Measurements from ENCODE around the gene HSPA9. TPM values are rescaled to one million over a fixed set of nuclear protein-coding genes. Genes with fewer than 3 reads are reported as not detected.

The HSPA9 gene
- total and polyA plus RNA-seq, 2 of the 8 experiments (the other 6 are each of a cell fraction or from before 2014, with no cell fraction given) = 191 to 395 TPM

DNA sequence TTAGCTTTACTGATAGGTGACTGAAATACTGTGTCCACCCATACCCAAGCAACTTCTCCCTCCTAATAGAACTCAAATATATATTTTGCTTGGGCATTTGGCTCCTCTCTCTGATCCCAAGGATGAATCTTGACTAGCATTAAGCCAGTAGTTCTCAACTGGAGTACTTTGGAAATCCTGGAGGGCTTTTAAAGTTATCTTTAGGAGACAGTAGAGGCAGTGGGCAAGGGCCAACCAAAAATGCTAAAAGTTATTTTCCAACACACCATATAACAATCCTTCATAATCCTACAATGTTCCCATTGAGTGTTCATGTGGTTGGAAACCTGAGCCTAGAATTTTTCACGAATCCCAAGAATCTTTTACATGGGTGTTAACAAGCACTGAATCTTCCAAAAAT lies 21.1 kb downstream of the HSPA9 start:
- Histone ChIP-seq H4K8ac (ENCODE audit: extremely low read depth, insufficient read depth, low read length) (no peak overlapping the region), H2BK12ac (ENCODE audit: low read depth, low read length) (no peak overlapping the region), H3K56ac (replicated peaks; ENCODE audit: insufficient read length, low read depth, low read length) (no peak overlapping the region), H3K27me3 (replicated peaks in 1 of 4; ENCODE audit: control insufficient read depth in 3 of 4, extremely low read depth in 1 of 4, insufficient read depth in 3 of 4, low read length in 3 of 4) (no peaks in the 10 kb centered on the region), H4K91ac (replicated peaks; ENCODE audit: insufficient read length, low read length) (no peak overlapping the region), H4K5ac (ENCODE audit: insufficient read length, low read depth, low read length) (no peak overlapping the region), H3K4me2 (ENCODE audit: insufficient read depth in 1 of 2, low read depth in 2 of 2, low read length in 2 of 2) (no peak overlapping the region), H2BK5ac (ENCODE audit: low read depth, low read length) (no peak overlapping the region), H2BK120ac (replicated peaks; ENCODE audit: low read depth, low read length) (no peak overlapping the region), H3K9ac (replicated peaks in 1 of 4; ENCODE audit: extremely low read depth in 1 of 4, low read depth in 3 of 4, low read length in 3 of 4) (no peak overlapping the region), H2AK5ac (ENCODE audit: low read depth, low read length) (no peak overlapping the region), H3K23me2 (ENCODE audit: low read depth, low read length) (no peaks in the 10 kb centered on the region), H2BK15ac (ENCODE audit: low read length) (no peak overlapping the region), H2AFZ (ENCODE audit: low read length) (no peak overlapping the region), H4K20me1 (replicated peaks in 1 of 2; ENCODE audit: control insufficient read depth in 1 of 2, insufficient read depth in 2 of 2, low read length in 2 of 2) (peaks cover 4 to 10% of the 10 kb centered on the region in 2 experiments), H3K18ac (ENCODE audit: extremely low read depth, low read length) (no peak overlapping the region), H3K79me2 (ENCODE audit: control insufficient read depth in 1 of 2, insufficient read depth in 2 of 2, low read length in 2 of 2) (peaks cover 0 to 9% of the 10 kb centered on the region in 2 experiments; a peak in 2 of 4 replicates), H3K4me1 (replicated peaks in 1 of 4; ENCODE audit: control insufficient read depth in 3 of 4, insufficient read depth in 4 of 4, low read length in 3 of 4) (no peaks in the 10 kb centered on the region), H3K27ac (ENCODE audit: low read depth, low read length) (no peak overlapping the region), H3K4ac (replicated peaks; ENCODE audit: insufficient read length, low read depth, low read length) (no peak overlapping the region), H2BK20ac (ENCODE audit: low read length) (no peak overlapping the region), H3K79me1 (ENCODE audit: low read depth, low read length) (no peaks in the 10 kb centered on the region; the same call in 1 of the 2 replicates), H3K9me3 (ENCODE audit: insufficient read depth in 2 of 2, low read depth in 1 of 2, low read length in 1 of 2) (no peaks in the 10 kb centered on the region), H3K4me3 (ENCODE audit: extremely low read depth in 1 of 4, insufficient read depth in 2 of 4, low read depth in 3 of 4, low read length in 4 of 4) (no peak overlapping the region), H3K36me3 (ENCODE audit: control insufficient read depth in 2 of 4, insufficient read depth in 4 of 4, low read length in 3 of 4) (peaks cover 28 to 59% (median 45%) of the 10 kb centered on the region in 4 experiments), H3K23ac (ENCODE audit: insufficient read length) (no peak overlapping the region), H3K14ac (ENCODE audit: insufficient read length) (no peak overlapping the region)
- POLR2A ChIA-PET (ENCODE audit: partially characterized antibody) = interaction anchor here (1.3 to 26.9 kb wide), 3 partner anchors 11 to 184 kb away, joined by 3 to 1018 read pairs (median 71); partner anchors contain the start of genes ETF1 and HSPA9
- CTCF ChIA-PET (ENCODE audit: partially characterized antibody) = no interaction called here
- FAIRE-seq = no peak
- WGBS, 2 experiments (ENCODE audit: extremely low coverage in 1 of 2, insufficient coverage in 1 of 2, insufficient read length in 1 of 2, insufficient replicate concordance in 2 of 2, low coverage in 1 of 2, low lambda C conversion rate in 2 of 2, missing lambda C conversion rate in 1 of 2) = 91% methylated on average over 1 of the region's 1 CpG; no CpG with 5 or more reads in 1 of the 2 experiments
- no peak for DNase-seq (ENCODE audit: low read depth in 1 of 2, low spot score in 2 of 2)
- TF ChIP-seq SRF (IDR thresholded peaks at IDR 0.05; ENCODE audit: low read depth, low read length) (no peak), YY1 (IDR thresholded peaks at IDR 0.05; ENCODE audit: low read depth, low read length) (no peak), SP2 (IDR thresholded peaks at IDR 0.05; ENCODE audit: low read length) (no peak), SAP30 (IDR thresholded peaks at IDR 0.05; ENCODE audit: insufficient read depth, insufficient replicate concordance, low read length) (no peak), EP300 (IDR thresholded peaks at IDR 0.05; ENCODE audit: borderline replicate concordance in 1 of 2, low read depth in 2 of 2, low read length in 2 of 2) (no peak)
